EH (cell line): ENCODE data around the gene AIG1.

Experiments used
- DNase-seq: peaks from one replicate; pipeline ENCODE4 v3.0.0-alpha.2; 2015; ENCODE audit warnings: low read depth

The AIG1 gene

DNA sequence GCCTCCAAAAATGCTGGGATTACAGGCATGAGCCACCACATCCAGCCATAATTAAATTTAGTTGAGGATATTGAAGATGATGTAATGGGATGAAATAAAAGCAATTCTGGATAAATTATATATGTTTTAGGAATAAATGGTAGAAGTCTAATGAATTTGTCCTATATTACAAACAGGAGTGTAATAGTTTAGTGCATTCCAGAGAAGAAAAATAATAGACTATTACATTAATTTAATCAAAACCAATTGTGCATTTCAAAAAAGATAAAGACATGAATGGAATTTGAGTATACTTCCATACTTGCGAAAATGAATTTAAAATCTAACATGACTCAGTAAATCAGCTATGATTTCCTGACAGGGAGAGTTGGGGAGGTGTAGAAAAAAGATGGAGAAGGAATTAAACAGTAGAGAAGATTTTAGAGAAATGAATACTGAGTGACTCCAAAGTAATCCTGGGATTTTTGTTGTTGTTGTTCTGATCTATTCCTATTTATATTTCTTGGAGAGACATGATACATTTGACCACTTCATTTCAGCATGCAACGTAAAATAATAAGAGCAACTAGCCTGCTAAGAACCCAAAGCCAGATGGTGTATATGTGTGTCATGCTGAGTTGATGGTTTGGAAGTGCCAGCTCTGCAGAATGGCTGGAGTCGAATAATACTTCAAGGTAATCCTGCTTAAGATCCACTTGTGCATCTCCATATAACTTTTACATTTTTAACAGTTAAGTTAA lies 67.4 kb downstream of the AIG1 start:
- DNase-seq = peak; percentile 27

- DNase-seq = peak; percentile 43
These were observed 68.0 kb downstream of the AIG1 start for GRCh38 chr6:143128681-143129015.

DNA sequence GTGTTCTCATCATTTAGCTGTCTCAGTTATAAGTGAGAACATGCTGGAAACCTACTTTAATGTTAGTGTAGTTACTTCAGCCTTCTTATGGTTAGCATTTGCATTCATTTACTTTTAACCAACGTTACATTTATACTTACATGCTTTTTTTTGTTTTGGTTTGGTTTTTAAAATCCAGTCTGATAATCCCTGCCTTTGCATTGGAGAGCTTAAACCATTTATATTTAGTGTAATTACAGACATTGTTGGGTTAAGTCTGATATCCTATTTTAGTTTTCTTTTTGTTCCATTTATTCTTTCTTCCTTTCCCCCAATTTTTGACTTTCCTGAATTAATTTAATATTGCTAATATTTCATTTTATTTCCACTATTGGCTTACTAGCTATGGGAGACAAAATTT lies 70.2 kb downstream of the AIG1 start:
- no peak for DNase-seq

- DNase-seq = no peak
These were observed 74.6 kb downstream of the AIG1 start for GRCh38 chr6:143135325-143135724.

DNA sequence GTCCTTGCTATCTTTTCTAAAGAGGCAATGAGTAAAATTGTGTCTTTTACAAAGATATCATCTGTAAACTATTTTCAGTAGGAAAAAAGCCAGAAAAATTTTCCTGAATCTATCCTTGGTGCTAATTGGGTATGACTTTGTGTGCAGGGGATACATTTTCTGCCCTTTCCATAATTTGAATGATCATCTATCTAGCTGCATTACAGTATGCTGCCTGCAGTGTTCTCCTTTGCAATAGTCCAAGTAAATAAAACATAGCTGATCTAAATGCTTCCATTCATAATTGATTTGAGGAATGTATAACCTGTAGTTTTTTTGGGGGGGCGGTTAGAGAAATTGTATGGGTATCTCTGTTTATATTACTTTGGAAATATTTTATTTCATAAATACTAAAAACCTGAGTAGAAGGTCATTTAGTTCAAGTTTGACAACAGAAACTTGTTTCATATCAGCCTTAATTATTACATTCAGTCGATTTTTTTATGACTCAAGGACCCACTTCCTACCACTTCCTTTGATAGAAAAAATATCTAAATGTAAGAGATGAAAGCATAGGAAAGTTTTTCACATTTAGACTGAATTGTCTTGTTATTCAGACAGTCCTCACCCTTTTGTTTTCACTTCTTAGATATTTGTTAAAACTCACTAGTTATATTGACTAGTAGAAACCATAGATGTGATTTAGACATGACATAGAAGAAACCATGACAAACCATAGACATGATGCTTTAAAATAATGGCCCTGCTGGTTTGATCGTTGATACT lies 75.3 kb downstream of the AIG1 start:
- no peak for DNase-seq

- DNase-seq = no peak
These were observed 76.0 kb downstream of the AIG1 start for GRCh38 chr6:143136647-143137046.

DNA sequence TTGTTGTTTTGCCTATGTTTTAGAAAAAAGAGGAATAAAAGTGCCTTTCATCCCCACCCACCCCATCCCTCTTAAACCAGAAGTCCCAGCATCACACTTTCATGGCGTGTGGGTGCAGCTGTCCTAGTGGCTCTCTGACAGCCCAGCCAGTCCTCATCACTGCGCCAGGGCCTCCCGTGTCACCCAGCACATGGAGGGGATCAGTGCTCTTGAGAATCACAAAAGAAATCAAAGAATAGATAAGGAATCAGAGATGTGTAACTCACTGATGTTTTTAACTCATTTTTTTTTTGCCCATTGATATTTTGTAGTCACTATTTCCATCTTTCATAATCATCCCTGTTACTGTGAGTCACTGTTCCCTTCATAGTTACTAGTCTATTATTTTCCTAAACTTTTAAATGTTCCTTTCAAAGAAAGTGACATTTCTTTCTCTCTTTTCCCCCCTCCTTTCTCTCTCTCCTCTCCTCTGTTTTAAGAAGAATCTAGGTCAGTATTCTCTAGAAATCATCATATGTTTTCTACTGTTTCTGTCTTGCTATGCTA lies 78.6 kb downstream of the AIG1 start:
- DNase-seq = no peak

GRCh38 chr6:143139884-143140283 lies 79.2 kb downstream of the AIG1 start:
- DNase-seq = peak; percentile 40

GRCh38 chr6:143140767-143141166 lies 80.1 kb downstream of the AIG1 start:
- DNase-seq = no peak

DNA sequence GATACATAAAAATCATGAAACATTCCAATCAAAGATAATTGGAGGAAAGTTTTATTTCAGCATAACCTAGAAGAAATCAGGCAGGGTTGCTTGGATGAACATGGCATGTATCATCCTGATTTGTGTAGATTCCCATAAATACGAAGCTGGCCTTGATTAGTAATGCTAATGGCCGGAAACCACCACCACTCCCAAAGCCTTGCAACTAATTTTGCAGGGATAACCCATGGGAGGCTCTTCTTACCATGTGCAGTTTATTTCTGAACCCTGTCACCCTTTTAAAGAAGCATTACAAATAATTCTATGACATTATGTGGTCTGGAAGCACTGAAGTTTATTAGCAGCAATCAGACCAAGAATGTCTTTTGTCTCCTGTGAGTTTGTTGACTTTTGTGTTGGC lies 80.8 kb downstream of the AIG1 start:
- DNase-seq = peak; percentile 94

GRCh38 chr6:143146186-143146851 lies 85.6 kb downstream of the AIG1 start:
- DNase-seq = no peak

GRCh38 chr6:143149771-143150170 lies 89.1 kb downstream of the AIG1 start:
- DNase-seq = peak; percentile 63

- no peak for DNase-seq
These were observed 89.6 kb downstream of the AIG1 start for GRCh38 chr6:143150281-143150680.

GRCh38 chr6:143151381-143151780 lies 90.7 kb downstream of the AIG1 start:
- DNase-seq = no peak

GRCh38 chr6:143155681-143156080 lies 95.0 kb downstream of the AIG1 start:
- DNase-seq = no peak

- DNase-seq = peak; percentile 85
These were observed 96.4 kb downstream of the AIG1 start for GRCh38 chr6:143157131-143157530.

DNA sequence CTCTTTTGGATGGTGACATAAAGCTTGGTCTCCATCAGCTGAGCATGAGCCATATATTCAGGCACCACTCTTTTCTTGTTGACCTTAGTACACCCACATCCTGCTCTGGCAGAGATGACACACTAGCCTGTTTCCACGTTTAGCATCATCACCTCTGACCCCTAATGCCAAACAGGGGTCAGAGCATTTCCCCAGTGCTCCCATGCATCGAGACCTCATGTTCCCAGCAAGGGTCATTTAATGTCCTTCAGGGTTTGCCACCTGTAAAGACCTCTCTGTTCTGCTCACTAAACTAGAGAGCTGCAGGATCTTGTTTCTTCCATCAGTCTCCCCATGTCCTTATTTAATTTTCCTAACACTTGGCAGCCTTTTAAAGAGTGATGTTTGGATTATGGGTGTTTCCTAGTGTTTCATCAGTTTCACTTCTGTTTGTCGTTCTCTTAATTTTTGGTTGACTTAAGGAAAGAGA lies 97.5 kb downstream of the AIG1 start:
- peak; percentile 63 for DNase-seq

DNA sequence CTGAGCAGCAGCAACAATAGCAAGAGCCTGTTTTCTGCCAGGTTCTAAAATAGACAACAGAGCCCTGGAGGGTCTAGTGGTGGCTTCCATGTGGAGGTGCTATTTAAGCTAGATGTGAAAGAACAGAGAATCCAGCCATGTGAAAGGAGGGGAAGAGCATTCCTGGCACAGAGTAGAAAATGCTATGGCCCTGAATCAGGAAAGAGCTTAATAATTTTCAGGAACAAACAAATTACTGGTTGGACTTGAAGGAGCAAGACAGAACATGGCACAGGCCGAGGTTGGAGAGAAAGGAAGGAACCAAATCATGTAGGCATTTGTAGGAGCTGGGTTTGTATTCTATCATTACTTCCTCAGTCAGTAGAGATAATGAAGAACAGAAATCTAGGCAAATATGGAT lies 98.3 kb downstream of the AIG1 start:
- DNase-seq = peak; percentile 48

DNA sequence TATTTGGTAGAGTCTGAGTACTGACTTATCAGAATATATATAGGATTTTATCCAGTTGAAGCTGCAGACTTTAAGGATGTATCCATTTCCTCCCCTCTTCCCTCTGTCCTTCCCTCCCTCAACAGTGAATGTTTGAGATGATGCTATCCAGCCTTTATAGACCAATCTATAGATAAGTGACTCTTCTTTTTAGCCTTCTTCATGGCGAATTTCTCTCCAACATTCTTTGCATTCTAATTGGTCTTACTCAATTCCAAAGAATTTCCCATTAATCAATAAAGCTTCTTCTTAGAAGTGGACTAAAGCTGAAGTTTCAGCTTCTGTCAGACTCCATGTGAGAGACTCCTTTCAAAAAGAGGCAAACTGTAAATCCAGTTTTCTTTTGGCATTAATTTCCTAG lies 99.3 kb downstream of the AIG1 start:
- peak; percentile 37 for DNase-seq

DNA sequence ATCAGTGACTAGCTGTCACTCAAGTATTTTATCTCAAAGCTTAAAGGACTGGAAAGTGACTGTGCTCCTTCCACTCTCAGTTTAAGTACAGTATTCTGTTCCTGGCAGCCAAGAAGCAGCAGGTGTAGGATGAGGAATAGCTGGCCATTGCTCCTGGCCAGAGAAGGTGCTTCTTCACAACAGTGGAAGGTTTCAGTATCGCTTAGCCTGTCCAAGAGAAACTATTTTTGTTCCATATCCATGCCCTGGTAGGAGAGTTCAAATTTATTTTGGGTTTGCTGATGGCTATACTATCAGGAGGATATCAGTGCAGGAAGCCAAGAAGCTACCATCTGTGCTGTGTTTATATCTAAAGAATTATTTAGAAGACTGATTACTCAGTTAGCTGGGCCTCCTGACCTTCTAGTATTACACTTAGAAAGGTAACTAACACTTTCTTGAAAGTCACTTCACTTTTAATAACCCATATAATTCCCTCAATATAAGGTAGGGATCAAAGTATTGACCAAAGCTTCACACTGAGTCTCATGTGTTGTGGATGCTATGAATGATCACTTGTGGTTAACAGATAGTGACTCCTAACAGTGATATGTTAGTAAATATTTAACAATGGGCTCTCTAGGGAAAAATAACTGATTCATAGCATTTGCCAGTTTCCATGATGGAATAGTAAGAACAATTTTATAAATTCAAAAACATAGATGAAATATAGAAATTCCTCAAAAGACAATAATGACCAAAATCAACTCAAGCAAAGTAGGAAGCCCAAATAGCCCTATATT lies 99.9 kb downstream of the AIG1 start:
- DNase-seq = no peak

GRCh38 chr6:143163621-143164020 lies 102.9 kb downstream of the AIG1 start:
- DNase-seq = no peak

GRCh38 chr6:143164565-143165105 lies 103.9 kb downstream of the AIG1 start:
- no peak for DNase-seq
